GM12801 (cell line): ENCODE data around the gene KCNC4.

Experiments
- CTCF ChIP-seq: IDR thresholded peaks from one replicate; pipeline ENCODE4 v1.5.1; 2011; ENCODE audit warnings: control low read depth; ENCODE audit not compliant: insufficient read length; ENCODE audit errors: extremely low read depth

Gene KCNC4

DNA sequence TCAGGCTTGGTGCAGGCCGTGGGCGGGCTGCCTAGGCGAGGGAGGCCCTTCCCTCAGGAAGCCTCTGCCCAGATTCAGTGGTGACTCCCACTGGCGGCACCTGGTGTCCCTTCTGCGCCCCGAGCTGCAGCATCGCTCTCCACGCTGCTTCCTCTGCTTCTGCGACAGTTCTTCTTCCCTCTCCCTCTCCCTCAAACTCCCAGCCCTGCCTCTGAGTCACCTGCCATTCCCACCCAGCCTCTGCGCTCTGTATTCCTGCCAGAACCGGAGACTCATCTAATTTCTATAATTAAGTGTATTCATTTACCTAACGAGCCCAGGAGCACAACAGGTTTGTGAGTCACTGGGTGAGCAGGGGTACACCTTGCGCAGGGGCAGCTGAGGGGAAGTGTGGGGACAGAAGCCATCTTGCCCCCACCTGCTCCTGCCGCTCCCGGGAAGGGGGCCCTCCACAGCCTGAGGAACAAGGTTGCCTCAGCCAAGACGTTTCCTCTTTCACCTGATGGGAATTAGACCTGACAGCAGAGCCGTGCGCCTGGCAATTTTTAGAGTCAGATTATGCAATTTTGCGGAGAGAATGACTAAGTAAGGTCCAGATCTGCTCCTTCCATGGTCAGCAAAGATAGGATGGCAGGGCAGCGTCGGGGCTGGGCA is 19.4 kb downstream of the KCNC4 start:
- no peak for TF ChIP-seq CTCF

GRCh38 chr1:110230381-110231199 is 20.5 kb downstream of the KCNC4 start:
- no peak for TF ChIP-seq CTCF

DNA sequence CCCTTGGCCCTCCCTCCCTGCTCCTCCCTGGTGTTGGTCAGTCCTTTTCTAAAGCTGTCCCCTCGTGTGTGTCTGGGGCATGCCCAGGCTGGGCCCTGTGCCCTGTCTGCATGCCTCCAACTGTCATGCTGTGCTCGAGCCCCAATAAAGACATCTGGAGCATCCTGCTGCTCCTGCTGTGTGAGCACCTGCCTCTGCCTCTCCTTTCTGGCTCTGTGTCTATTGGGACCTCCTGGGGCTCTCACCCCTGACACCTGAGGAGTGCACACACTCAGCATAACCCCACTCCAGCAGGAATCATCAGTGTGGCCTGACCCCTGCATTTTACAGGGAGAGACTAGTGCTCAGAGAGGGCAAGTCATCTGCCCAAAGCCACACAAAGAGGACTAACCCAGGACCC is 23.7 kb downstream of the KCNC4 start:
- TF ChIP-seq CTCF: no peak

GRCh38 chr1:110234691-110235090 is 24.6 kb downstream of the KCNC4 start:
- TF ChIP-seq CTCF: no peak

DNA sequence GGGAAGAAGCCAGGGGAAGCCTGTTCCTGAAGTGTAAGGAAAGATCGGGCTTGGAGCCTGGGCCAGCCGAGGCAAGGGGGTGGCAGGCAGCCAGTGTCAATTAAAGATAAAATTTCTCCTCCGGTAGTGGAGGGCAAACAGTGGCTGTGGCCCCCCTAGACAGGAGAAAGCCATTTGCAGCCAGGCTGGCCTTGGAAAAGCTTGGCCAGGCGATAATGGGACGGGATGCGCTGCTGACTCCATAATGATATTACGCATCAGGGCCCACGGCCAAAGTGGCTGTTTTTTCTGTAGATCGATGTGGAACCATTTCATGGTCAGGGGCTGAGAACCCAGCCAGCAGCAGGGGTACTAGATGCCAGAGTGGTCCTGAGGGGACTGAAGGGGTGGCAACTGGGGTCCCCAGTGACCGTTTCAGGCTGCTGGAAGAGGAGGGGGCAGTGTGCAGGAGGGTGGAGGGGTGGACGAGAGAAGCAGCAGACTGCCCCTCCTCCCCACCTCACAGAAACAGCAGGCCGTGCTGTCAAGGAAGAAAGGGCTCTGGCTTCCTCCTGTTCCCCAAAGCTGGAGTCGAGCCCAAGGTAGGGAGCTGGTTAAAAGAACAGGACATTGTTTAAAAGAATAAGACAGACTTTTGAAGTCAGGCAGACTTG is 25.2 kb downstream of the KCNC4 start:
- TF ChIP-seq CTCF: no peak

DNA sequence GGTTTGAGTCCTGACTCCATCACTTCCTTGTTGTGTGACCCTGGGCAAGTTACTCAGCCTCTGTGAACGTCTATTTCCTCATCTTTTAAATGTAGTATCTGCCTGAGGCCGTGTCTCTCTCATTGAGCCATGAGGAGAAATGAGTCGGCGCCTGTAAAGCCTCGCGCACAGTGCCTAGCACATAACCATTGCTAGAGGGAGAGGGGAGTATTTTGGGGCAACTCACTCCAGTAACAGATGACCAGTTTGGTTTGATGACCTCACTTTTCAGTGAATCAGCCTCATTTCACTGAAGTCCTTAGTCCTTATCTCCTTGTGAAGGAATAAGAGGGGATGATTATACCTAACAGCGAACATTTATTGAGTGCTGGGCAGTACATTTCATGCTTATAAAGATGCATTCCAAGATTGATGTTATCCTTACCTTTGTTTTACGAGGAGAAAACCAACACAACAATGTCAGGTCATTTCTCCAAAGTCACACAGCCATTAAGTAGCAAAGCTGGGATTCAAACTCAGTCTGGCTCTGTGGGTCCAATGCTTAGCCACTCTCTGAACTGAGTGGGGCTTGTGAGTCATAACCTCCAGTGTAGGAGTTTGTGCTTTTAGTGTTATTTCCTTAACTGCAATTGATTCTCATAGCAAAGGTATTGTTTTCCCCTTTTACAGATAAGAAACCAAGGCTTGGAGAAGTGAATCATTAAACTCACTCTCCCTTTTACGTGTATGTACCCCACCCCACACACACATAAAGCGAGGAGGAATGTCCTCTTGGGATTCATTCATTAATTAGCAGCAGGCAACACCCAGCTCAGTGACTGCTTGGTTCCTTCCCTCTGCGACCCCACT is 25.9 kb downstream of the KCNC4 start:
- TF ChIP-seq CTCF: no peak
